DOHH2 (cell line): ENCODE results near the gene RMC1.
"Not testable (repeated sequence)": the region's sequence is repeated elsewhere in the genome, so short reads cannot be mapped to it uniquely, and the experiment has no call there.

Experiments
- EZH2phosphoT487 ChIP-seq: fragments of 200-600 bp; sonication (generic); IDR thresholded peaks from 2 replicates; pipeline ENCODE4 v1.6.1; 2017; ENCODE audit warnings: borderline replicate concordance, mild to moderate bottlenecking, antibody characterized with exemption, low read length, moderate library complexity, mixed read lengths
- TF ChIP-seq, protein P1 (sequence below): fragments of 200-600 bp; sonication (generic); IDR thresholded peaks from one replicate; pipeline ENCODE4 v1.5.1; 2014; ENCODE audit warnings: antibody characterized with exemption, mild to moderate bottlenecking, low read depth, low read length; ENCODE audit not compliant: poor library complexity, severe bottlenecking

DNA sequence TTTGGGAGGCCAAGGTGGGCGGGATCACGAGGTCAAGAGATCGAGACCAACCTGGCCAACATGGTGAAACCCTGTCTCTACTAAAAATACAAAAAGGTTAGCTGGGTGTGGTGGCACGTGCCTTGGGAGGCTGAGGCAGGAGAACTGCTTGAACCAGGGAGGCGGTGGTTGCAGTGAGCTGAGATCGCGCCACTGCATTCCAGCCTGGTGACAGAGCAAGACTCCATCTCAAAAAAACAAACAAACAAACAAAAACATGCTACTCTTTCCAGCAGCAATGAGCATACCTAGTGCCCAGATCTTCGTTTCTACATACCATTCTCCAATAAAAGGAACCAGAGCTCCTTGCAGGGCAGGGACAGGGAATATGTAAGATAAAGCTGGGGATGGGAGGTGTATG is 54.2 kb downstream of the RMC1 start:
- TF ChIP-seq, protein P1, sequence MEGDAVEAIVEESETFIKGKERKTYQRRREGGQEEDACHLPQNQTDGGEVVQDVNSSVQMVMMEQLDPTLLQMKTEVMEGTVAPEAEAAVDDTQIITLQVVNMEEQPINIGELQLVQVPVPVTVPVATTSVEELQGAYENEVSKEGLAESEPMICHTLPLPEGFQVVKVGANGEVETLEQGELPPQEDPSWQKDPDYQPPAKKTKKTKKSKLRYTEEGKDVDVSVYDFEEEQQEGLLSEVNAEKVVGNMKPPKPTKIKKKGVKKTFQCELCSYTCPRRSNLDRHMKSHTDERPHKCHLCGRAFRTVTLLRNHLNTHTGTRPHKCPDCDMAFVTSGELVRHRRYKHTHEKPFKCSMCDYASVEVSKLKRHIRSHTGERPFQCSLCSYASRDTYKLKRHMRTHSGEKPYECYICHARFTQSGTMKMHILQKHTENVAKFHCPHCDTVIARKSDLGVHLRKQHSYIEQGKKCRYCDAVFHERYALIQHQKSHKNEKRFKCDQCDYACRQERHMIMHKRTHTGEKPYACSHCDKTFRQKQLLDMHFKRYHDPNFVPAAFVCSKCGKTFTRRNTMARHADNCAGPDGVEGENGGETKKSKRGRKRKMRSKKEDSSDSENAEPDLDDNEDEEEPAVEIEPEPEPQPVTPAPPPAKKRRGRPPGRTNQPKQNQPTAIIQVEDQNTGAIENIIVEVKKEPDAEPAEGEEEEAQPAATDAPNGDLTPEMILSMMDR: not testable (repeated sequence)
- not testable (repeated sequence) for TF ChIP-seq EZH2phosphoT487
